Left lung (tissue), 10 donors: ENCODE measurements around the gene MYADML2. TPM values are rescaled to one million over a fixed set of nuclear protein-coding genes. Genes with fewer than 3 reads are reported as not detected.

ENCODE experiments used
- ATAC-seq: fragments of 200-7000 bp; cut with Tn5 transposase; one replicate; pipeline ENCODE4 v1.9.1; 2020; ENCODE audit warnings: moderate library complexity
- DNase-seq, 4 donors: peaks; one replicate each; pipeline ENCODE4 v3.0.0-alpha.2; 2013 to 2020
- H3K27ac ChIP-seq, 2 donors: fragments of 200-600 bp; sonication (generic) in 1 of 2; one replicate each; pipeline versions ENCODE4 v1.5.0 to v1.8.0; 2020 to 2021
- H3K27me3 ChIP-seq, 2 donors: fragments of 200-600 bp; sonication (generic) in 1 of 2; one replicate each; pipeline versions ENCODE4 v1.5.0 to v1.8.0; 2020 to 2021
- H3K36me3 ChIP-seq, 2 donors: fragments of 200-600 bp; sonication (generic) in 1 of 2; one replicate each; pipeline versions ENCODE4 v1.5.0 to v1.8.0; 2020 to 2021
- H3K4me1 ChIP-seq, 2 donors: fragments of 200-600 bp; one replicate each; pipeline ENCODE4 v1.8.0; 2021
- H3K4me3 ChIP-seq, 2 donors: fragments of 200-600 bp; sonication (generic) in 1 of 2; one replicate each; pipeline versions ENCODE4 v1.5.0 to v1.8.0; 2020 to 2021; ENCODE audit warnings: mild to moderate bottlenecking in 1 of 2
- H3K9me3 ChIP-seq, 2 donors: fragments of 200-600 bp; sonication (generic) in 1 of 2; one replicate each; pipeline versions ENCODE4 v1.5.0 to v1.8.0; 2020 to 2021
- intact Hi-C, 2 donors: fragments of 100-400 bp; cut with DNase I; formaldehyde crosslinking; loops; one replicate each; pipeline versions ENCODE4 v1.11.2 to v1.14.2; 2022
- polyA plus RNA-seq, 6 donors: library from polyadenylated mRNA; unstranded; fragments of 120-200 nt; gene quantifications; one replicate each; pipeline ENCODE4 v1.2.1, GENCODE V29; 2013; ENCODE audit not compliant: insufficient read length in 6 of 6
- total RNA-seq, 2 donors: library from RNA; stranded (reverse); fragmentation: NEBNext Ultra II Directional; extraction: Animal tissue kit (Norgen Biotek cat#: 25700); gene quantifications; one replicate each; pipeline ENCODE4 v1.2.1, GENCODE V29; 2021
- TF ChIP-seq, protein P1 (sequence below), 2 donors: fragments of 200-600 bp; sonication (generic) in 1 of 2; IDR thresholded peaks; one replicate each; pipeline versions ENCODE4 v1.5.0 to v1.8.0; 2021; ENCODE audit warnings: antibody characterized with exemption in 2 of 2
- donor health status: DM: no; HTN: yes; CAD: no.
- donor health status: DM: no; HTN: no; CAD: no.

The MYADML2 gene
- total and polyA plus RNA-seq, 8 donors, result 0.08 to 0.20 (median 0.09) TPM; not detected in 3

DNA sequence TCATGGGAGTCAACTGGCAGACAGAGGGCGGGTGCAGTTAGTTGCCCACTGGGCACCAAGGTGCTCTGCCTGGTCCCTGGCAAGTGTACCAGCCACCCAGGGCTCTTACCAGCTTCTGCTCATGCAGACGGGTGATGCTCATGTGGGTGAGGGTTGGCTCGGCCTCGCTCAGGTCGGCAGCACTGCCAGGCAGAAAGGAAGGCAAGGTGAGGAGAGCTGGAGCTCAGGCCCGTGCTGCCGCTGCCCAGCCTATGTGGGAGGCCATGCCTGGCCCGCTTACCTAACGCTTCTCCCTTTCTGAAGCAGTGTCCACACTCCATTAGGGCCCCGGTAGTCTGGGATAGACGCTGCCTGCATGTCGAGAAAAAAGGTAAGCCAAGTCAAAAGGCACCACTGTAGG lies 31.7 kb downstream of the MYADML2 start:
- ATAC-seq, result no peak
- H3K36me3 ChIP-seq, result peaks cover 0 to 56% of the 10 kb centered on the region in 2 donors

DNA sequence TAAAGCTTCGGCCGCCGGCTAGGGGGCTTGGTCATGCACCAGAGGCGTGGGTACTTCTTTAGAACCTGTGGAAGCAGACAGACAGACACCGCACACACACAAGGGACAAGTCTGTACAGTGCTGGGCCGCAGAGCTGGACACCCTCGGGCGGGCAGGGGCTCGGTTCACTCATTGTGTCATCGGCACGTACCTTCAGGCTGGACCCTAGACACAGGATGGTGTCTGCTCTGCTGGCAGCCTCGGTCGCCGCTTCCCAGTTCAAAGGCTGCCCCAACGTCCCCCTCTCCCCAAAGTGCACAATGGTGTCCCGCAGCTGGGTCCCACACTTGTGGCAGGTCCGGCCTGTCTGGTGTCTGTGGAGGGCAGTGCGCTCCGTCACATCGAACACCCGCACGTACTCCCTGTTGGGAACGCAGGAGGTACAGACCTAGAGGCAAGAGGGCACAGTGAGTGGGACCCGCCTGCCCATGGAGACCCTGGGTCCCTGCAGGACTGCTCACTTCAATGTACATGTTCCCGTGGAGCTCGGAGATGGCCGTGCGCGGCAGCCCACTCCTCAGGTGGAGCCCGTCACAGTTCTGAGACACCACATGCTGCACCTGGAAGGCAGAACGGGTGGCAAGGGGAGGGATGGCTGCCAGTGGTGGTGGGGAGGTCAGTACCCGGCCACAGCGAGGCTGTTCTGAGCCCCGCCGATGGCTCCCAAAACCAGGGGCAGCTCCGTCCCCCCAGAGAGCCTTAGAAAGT lies 32.8 kb downstream of the MYADML2 start:
- Histone ChIP-seq H3K27me3 (no peaks in the 10 kb centered on the region), H3K27ac (no peak overlapping the region), H3K36me3 (peaks cover 0 to 49% of the 10 kb centered on the region in 2 donors), H3K4me1 (peaks cover 24 to 62% of the 10 kb centered on the region in 2 donors), H3K4me3 (no peak overlapping the region), H3K9me3 (no peaks in the 10 kb centered on the region)
- intact Hi-C loops, result no loop called here
- TF ChIP-seq, protein P1, sequence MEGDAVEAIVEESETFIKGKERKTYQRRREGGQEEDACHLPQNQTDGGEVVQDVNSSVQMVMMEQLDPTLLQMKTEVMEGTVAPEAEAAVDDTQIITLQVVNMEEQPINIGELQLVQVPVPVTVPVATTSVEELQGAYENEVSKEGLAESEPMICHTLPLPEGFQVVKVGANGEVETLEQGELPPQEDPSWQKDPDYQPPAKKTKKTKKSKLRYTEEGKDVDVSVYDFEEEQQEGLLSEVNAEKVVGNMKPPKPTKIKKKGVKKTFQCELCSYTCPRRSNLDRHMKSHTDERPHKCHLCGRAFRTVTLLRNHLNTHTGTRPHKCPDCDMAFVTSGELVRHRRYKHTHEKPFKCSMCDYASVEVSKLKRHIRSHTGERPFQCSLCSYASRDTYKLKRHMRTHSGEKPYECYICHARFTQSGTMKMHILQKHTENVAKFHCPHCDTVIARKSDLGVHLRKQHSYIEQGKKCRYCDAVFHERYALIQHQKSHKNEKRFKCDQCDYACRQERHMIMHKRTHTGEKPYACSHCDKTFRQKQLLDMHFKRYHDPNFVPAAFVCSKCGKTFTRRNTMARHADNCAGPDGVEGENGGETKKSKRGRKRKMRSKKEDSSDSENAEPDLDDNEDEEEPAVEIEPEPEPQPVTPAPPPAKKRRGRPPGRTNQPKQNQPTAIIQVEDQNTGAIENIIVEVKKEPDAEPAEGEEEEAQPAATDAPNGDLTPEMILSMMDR (IDR thresholded peaks at IDR 0.05), result no peak
- DNase-seq, result no peak
- ATAC-seq, result no peak

More for the DNA sequence above, 31.7 kb downstream of the MYADML2 start:
- Histone ChIP-seq H3K27me3 (no peaks in the 10 kb centered on the region), H3K9me3 (no peaks in the 10 kb centered on the region), H3K27ac (no peak overlapping the region), H3K4me1 (peaks cover 20 to 62% of the 10 kb centered on the region in 2 donors), H3K4me3 (no peak overlapping the region)
- no peak for DNase-seq
- TF ChIP-seq, protein P1 (IDR thresholded peaks at IDR 0.05), result no peak
- intact Hi-C loops, result no loop called here

DNA sequence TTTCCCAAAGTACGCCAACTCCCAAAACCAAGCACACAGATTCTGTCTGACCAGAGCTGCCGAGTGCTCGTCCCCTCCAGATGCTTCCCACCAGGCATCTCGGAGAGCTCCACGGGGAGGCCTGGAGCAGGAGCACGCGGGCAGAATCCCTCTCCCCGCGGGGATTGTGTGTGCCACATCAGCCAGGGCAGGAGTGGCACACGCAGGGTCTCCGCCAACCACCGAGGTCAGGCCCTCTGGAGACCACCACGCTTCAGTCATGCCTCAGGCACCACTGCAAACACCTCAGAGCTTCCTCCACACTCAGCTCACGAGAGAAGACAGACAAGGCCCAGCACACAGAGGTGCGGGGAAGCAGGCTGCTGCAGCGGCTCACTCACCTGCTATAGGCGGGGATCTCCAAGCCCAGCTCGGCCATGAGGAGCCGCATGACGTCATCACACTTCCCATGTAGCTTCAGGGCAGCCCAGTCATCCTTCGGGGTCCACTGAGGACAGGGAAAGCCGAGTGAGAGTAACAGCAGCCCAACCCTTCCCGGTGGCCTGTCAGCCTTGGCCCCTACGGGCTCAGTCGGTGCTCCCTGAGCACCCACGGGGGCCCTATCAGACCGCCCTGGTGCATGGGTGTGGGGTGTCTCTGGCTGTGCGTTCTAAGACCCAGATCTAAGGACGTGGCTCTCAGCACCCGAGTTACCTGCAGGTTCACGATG lies 33.5 kb downstream of the MYADML2 start:
- Histone ChIP-seq H3K27ac (no peak overlapping the region), H3K36me3 (peaks cover 0 to 52% of the 10 kb centered on the region in 2 donors), H3K27me3 (no peaks in the 10 kb centered on the region), H3K4me3 (no peak overlapping the region), H3K9me3 (no peaks in the 10 kb centered on the region), H3K4me1 (peaks cover 24 to 61% of the 10 kb centered on the region in 2 donors)
- ATAC-seq (no peak), DNase-seq (no peak)
- TF ChIP-seq, protein P1 (IDR thresholded peaks at IDR 0.05), result no peak
- intact Hi-C loops, result no loop called here

DNA sequence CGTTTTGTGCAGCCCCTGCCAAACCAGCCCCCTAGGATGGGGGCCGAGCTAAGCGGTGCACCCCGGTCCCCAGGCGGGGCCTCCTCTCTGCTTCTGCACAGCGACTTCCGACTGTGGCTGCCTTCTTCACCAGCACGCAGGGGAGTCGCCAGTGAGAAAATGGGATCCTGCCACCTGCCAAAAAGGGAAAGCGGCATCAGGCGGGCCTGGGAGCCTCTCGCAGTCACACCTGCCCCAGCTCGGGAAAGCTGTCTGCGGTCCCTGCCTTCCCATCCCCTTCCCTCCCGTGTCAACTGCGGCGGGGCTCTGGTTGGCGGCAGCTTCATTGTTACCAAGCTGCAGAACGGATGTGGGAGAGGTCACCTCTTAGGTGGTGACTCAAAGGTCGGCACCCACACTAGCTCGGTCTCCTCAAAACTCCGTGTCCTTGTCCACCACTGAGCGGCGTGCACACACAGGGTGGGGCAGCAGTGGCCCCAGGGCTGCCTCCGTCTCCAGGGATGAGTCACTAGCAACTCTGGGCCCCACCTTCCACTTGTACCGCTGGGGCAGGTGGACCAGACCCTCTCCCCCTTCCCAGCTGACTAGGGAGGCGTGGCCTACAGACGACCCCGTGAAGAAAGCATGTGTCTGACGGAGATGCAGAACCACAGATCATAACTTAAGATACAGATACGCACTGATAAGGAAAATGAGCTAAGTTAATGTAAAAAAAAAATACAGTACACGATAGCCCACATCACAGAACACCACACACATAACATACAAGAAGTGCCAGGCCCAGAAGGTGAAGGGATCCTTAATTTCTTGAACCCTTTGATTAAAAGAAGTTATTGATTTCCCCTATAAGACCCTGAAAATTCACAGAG lies 34.4 kb downstream of the MYADML2 start:
- intact Hi-C loops, result no loop called here
- TF ChIP-seq, protein P1 (IDR thresholded peaks at IDR 0.05), result no peak
- ATAC-seq (no peak), DNase-seq (no peak)
- no peaks in the 10 kb centered on the region for H3K9me3 ChIP-seq
- no peaks in the 10 kb centered on the region for H3K27me3 ChIP-seq
- no peak overlapping the region for H3K4me3 ChIP-seq
- no peak overlapping the region for H3K27ac ChIP-seq
- peaks cover 20 to 55% of the 10 kb centered on the region in 2 donors for H3K4me1 ChIP-seq
- H3K36me3 ChIP-seq, result peaks cover 0 to 61% of the 10 kb centered on the region in 2 donors
